Gastroesophageal sphincter (tissue), 3 donors: ENCODE results near the gene CYP4V2.

Experiments used
- CTCF ChIP-seq, 4 experiments: fragments of 200-600 bp in 2 of 4; fragments of 450-650 bp in 2 of 4; sonication (generic) in 1 of 4; IDR thresholded peaks; one replicate each; pipeline ENCODE4 v1.5.1; 2017 to 2019; ENCODE audit warnings: antibody characterized with exemption in 4 of 4, mild to moderate bottlenecking in 2 of 4, moderate library complexity in 2 of 4
- EP300 ChIP-seq: sonication (generic); formaldehyde crosslinking; IDR thresholded peaks from one replicate; pipeline ENCODE4 v1.6.1; 2017; ENCODE audit warnings: antibody characterized with exemption, mild to moderate bottlenecking

DNA sequence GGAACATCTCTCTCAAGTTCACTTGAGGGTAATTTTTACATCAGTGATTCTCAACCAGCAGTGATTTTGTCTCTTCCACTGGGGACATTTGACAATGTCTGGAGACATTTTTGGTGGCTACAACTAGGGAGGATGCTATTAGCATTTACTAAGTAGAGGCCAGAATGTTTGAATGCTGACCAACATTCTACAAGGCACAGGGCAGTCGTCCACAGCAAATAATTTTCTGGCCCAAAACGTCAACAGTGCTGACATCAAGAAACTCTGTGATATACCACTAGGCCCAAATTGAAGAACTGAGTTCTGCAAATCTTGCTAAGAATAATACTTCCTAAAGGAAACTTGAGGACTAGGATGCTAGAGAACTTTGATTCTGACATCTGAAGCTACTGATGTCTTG is 43.0 kb downstream of the CYP4V2 start:
- no peak for TF ChIP-seq CTCF (IDR thresholded peaks at IDR 0.05)
- TF ChIP-seq EP300 = no peak
